NOMO-1 (cell line): ENCODE results near the gene BPGM.
"Not testable (repeated sequence)": the region's sequence is repeated elsewhere in the genome, so short reads cannot be mapped to it uniquely, and the experiment has no call there.

Experiments used
- DNase-seq, 2 experiments: peaks; one replicate each; lab custom pipeline; 2025; ENCODE audit not compliant: unreplicated experiment in 2 of 2; lab: John Stamatoyannopoulos, UW

The BPGM gene

GRCh38 chr7:134662166-134662870, 15.7 kb downstream of the BPGM start:
- no peak for DNase-seq

GRCh38 chr7:134662871-134663205, 16.2 kb downstream of the BPGM start:
- no peak for DNase-seq

GRCh38 chr7:134665045-134665444, 18.4 kb downstream of the BPGM start:
- not testable (repeated sequence) for DNase-seq

GRCh38 chr7:134667899-134668298, 21.2 kb downstream of the BPGM start:
- DNase-seq, result no peak

GRCh38 chr7:134669388-134669787, 22.7 kb downstream of the BPGM start:
- no peak for DNase-seq

GRCh38 chr7:134669845-134670373, 23.3 kb downstream of the BPGM start:
- DNase-seq, result no peak

DNA sequence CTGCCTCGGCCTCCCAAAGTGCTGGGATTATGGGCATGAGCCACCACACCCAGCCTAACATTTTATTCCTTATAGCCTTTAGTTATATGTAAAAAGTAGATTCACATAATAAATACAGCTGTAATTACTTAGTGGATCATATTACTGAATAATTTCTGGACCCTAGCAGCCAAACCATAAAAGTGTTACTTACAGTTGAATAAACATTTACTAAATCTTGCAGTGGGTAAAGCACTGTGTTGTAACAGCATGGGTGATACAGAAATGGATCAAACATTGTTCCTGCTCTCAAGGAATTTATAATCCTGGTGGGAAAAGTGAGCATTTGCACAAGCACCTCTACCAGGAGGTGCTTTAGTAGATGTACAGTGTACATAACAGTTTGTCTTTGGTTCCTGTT, 25.0 kb downstream of the BPGM start:
- no peak for DNase-seq

DNA sequence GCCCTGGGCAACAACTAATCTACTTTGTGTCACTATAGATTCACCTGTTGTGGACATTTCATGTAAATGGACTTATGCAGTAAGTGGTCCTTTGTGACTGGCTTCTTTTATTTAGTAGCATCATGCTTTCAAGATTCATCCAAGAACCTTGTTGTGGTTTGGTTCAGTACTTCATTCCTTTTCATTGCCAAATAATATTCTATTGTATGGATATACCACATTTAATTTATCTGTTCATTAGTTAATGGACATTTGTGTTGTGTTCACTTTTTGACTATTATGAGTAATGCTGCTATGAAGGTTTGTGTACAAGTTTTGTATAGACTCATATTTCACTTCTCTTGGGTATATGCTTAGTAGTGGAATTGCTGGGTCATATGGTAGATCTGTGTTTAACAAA, 27.8 kb downstream of the BPGM start:
- no peak for DNase-seq

GRCh38 chr7:134676743-134677142, 30.1 kb downstream of the BPGM start:
- no peak for DNase-seq

DNA sequence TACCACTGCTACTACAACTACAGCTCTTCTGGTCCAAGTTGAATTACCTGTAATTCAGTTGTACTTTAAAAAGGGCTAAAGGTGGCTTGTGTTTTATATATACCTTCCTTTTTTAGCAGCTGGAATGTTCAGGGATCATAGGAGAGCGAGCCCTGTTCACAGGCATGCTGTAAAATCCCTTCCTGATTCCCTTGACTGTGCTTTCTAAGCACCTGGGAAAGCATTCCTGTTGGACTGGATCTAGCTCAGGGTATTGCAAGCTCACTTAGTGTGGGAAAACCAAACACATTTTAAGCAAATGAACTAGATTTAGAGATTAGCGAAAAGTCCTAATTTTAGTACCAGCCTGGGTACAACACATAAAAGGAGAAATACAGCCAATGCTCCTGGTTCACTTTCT, 31.5 kb downstream of the BPGM start:
- DNase-seq, result no peak

- no peak for DNase-seq
These were observed 32.4 kb downstream of the BPGM start for GRCh38 chr7:134679006-134679405.

DNA sequence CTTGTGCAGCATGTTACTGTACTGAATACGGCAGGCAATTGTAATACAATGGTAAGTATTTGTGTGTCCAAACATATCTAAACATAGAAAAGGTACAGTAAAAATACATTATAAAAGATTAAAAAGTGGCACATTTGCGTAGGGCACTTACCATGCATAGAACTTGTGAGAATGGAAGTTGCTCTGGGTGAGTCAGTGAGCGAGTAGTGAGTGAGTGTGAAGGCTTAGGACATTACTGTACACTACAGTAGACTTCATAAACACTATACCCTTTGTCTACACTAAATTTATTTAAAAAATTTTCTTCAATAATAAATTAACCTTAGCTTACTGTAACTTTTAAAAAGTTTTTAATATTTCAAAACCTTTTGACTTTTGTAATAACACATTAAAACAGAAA, 37.5 kb downstream of the BPGM start:
- DNase-seq, result no peak

GRCh38 chr7:134685250-134685649, 38.6 kb downstream of the BPGM start:
- no peak for DNase-seq

DNA sequence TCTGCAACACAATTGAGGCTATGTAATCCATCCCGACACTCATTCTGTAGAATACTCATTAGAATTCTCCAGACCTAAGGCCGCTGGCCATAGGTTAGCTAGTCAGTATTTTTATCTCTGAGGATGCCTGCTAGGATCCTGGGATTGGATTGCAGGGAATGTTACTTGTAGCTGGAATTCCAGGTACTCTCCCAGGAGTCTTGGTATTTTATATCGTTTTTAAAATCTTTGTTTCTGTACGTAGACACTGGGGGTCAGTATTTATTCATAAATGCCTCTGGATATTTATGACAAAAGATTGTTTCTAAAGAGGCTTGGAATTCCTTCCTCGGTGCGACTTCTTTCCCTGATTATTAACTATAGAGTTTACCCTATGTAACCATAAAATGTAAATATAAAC, 40.1 kb downstream of the BPGM start:
- DNase-seq, result no peak

- not testable (repeated sequence) for DNase-seq
These were observed 42.9 kb downstream of the BPGM start for GRCh38 chr7:134689550-134689949.

- no peak for DNase-seq
These were observed 43.4 kb downstream of the BPGM start for GRCh38 chr7:134690016-134690415.

DNA sequence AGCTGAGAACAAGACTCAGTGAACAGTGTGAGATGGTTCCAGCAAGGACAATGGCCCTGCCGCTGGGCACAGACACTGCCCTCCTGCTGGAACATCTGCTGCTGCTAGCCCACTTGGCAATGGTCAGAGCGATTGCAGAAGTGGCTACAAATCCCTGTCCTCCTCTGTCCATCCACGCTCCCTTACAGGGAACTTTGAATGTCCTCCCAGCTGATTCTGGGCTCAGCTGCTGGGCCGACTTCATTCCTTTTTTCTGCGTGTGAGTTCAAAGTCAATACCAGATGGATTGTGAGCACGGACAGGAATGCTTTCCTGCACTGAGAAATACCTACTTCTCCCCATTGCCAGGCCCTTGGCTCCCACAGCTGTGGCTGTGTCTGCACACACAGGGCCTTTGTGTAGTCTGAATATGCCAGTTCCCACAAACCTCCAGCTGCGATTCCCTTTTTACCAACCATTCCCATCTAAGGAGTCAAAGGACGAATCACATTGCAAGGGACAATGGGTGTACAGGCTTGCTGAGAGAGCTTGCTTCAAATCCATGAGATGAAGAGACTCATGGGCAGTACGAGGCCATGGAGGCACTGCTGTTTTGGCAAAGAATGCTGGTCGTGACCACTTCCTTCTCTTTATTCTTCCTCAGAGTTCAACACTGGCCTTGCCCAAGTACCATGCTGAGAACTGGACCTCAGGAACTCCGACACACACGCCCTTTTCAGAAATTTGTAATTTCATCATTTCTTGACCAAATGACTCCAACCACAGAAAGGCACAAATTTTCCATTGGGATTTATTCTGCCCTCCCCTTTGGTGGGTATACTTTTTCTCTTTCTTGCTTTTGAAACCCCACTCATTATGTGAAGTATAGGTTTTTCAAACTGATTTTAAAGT, 44.2 kb downstream of the BPGM start:
- DNase-seq, result no peak

DNA sequence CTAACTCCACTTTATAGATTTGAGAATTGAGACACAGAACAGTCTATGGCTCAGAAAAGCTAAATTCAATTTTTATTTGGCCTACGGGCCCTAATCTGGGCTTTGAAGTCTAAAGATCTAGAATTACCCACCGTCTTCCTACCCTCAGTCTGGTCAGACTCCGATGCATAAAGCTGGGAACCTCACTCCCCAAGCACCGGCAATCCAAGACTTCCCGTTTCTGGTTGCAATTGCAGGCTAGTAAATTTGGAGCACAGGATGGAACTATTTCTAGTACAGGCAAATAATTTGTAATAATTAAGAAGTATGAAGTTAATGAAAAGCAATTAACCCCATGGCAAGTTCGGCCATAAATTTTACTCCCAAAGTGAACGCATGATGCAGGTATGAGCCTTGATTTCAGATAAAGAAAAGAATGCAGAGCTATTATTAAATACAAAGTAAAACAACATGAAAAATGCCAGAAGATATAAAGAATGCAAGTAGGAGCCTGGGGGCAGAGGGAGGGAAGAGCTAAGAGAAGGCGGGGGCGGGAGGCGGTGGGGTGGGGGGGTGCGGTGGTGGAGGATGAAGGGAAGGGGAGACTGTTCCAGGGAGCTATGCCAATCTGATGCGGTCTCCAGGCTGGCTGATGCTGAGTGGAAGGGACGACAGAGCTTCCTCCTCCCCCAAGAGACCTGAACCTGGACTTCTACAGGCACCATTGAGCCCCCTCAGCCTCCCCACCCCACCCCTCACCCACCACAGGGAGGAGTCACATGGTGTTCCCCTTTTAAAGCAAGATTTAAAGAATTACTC, 45.1 kb downstream of the BPGM start:
- no peak for DNase-seq

- DNase-seq, result no peak
These were observed 45.7 kb downstream of the BPGM start for GRCh38 chr7:134692344-134692705.

DNA sequence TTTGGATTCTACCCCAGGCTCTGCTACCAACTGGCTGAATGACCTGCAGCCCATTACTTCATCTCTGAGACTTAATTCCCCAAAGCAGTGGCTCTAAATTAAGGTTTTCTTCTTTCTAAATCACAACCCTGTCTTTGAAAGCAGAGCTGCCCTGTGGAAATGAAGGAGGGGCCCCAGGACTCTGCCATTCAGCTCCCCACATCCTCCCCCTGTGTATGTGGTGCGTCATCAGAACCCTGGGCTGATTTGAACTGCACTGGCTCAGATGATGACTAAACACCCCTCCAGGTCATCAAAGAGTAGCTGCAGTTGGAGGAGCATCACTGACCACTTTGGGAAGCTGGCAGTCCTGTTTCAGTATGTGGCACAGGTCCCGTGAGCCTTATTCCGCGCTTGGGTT, 46.6 kb downstream of the BPGM start:
- no peak for DNase-seq

DNA sequence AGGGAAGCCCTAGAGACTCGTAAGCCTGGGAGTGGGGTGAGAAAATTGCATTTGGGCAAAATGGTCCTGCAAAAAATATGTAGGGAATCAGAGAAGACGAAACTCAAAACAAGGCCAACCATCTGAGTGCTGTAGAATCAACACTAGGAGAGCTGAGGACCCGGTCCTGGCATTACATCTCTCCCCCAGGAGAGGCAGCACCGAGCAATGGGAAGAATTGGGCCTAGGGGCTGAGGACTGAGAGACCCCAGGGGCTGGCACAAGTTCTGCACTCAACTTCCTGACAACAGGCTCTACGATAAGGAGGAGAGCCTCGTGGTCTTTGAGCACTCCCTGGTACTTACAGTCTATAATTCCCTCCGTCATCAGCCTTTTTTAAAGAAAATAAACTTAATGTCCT, 47.6 kb downstream of the BPGM start:
- no peak for DNase-seq
